IPS-18c (cell line): ENCODE measurements around the gene ADIPOR1.

Source experiments
- H3K4me3 ChIP-seq: 2 replicates; pipeline ENCODE4 v1.7.0; 2013; ENCODE audit warnings: low read depth, mild to moderate bottlenecking, low read length, moderate library complexity; ENCODE audit not compliant: insufficient read depth
- H3K9me3 ChIP-seq: one replicate; pipeline ENCODE4 v1.6.1; 2013; ENCODE audit warnings: mild to moderate bottlenecking, low read length, moderate library complexity; ENCODE audit not compliant: control insufficient read depth, insufficient read depth

Gene ADIPOR1

GRCh38 chr1:202979459-202979858, 21.3 kb upstream of the ADIPOR1 start:
- no peaks in the 10 kb centered on the region for H3K9me3 ChIP-seq
- no peak overlapping the region for H3K4me3 ChIP-seq

GRCh38 chr1:202976633-202977032, 18.5 kb upstream of the ADIPOR1 start:
- Histone ChIP-seq H3K9me3 (no peaks in the 10 kb centered on the region), H3K4me3 (no peak overlapping the region)

- Histone ChIP-seq H3K9me3 (no peaks in the 10 kb centered on the region), H3K4me3 (no peak overlapping the region)
Measured at GRCh38 chr1:202974856-202975255, 16.7 kb upstream of the ADIPOR1 start.

GRCh38 chr1:202972046-202972445, 13.9 kb upstream of the ADIPOR1 start:
- H3K4me3 ChIP-seq, result no peak overlapping the region
- no peaks in the 10 kb centered on the region for H3K9me3 ChIP-seq

- Histone ChIP-seq H3K9me3 (no peaks in the 10 kb centered on the region), H3K4me3 (no peak overlapping the region)
Measured at GRCh38 chr1:202968895-202969295, 10.8 kb upstream of the ADIPOR1 start.

- Histone ChIP-seq H3K9me3 (no peaks in the 10 kb centered on the region), H3K4me3 (no peak overlapping the region)
Measured at GRCh38 chr1:202968351-202968750, 10.2 kb upstream of the ADIPOR1 start.

- no peaks in the 10 kb centered on the region for H3K9me3 ChIP-seq
- H3K4me3 ChIP-seq, result peak overlapping the region; percentile 51
Measured at GRCh38 chr1:202967684-202968281, 9.7 kb upstream of the ADIPOR1 start.

- Histone ChIP-seq H3K9me3 (no peaks in the 10 kb centered on the region), H3K4me3 (peak overlapping the region; percentile 95)
Measured at GRCh38 chr1:202966006-202966898, 8.1 kb upstream of the ADIPOR1 start.

- no peak overlapping the region for H3K4me3 ChIP-seq
- no peaks in the 10 kb centered on the region for H3K9me3 ChIP-seq
Measured at GRCh38 chr1:202965422-202965821, 7.3 kb upstream of the ADIPOR1 start.

- Histone ChIP-seq H3K9me3 (no peaks in the 10 kb centered on the region), H3K4me3 (no peak overlapping the region)
Measured at GRCh38 chr1:202964791-202965410, 6.8 kb upstream of the ADIPOR1 start.

GRCh38 chr1:202961220-202961880, 3.2 kb upstream of the ADIPOR1 start:
- H3K9me3 ChIP-seq, result no peaks in the 10 kb centered on the region
- H3K4me3 ChIP-seq, result no peak overlapping the region

GRCh38 chr1:202959276-202959620, 1.1 kb upstream of the ADIPOR1 start:
- Histone ChIP-seq H3K4me3 (no peak overlapping the region), H3K9me3 (no peaks in the 10 kb centered on the region)

GRCh38 chr1:202958544-202959275, 598 bp upstream of the ADIPOR1 start:
- peak overlapping the region; percentile 99 for H3K4me3 ChIP-seq
- no peaks in the 10 kb centered on the region for H3K9me3 ChIP-seq

GRCh38 chr1:202956969-202957368, 1.1 kb downstream of the ADIPOR1 start:
- H3K9me3 ChIP-seq, result no peaks in the 10 kb centered on the region
- H3K4me3 ChIP-seq, result peak overlapping the region; percentile 99

- H3K4me3 ChIP-seq, result no peak overlapping the region
- H3K9me3 ChIP-seq, result no peaks in the 10 kb centered on the region
Measured at GRCh38 chr1:202954057-202954745, 3.9 kb downstream of the ADIPOR1 start.

GRCh38 chr1:202953392-202953791, 4.7 kb downstream of the ADIPOR1 start:
- Histone ChIP-seq H3K9me3 (no peaks in the 10 kb centered on the region), H3K4me3 (no peak overlapping the region)

- H3K4me3 ChIP-seq, result no peak overlapping the region
- no peaks in the 10 kb centered on the region for H3K9me3 ChIP-seq
Measured at GRCh38 chr1:202952818-202953217, 5.3 kb downstream of the ADIPOR1 start.
